ENCODE results near the gene GPSM1. TPM values are rescaled to one million over a fixed set of nuclear protein-coding genes. Genes with fewer than 3 reads are reported as not detected.
"Not testable (repeated sequence)": the region's sequence is repeated elsewhere in the genome, so short reads cannot be mapped to it uniquely, and the experiment has no call there.

The GPSM1 gene
- total and polyA plus RNA-seq, 7 donors: 0.34 to 2.3 (median 1.3) TPM

- Histone ChIP-seq H3K36me3 (ENCODE audit: insufficient read depth in 1 of 2, low read depth in 1 of 2) (peaks cover 0 to 62% of the 10 kb centered on the region in 2 donors), H3K9me3 (no peaks in the 10 kb centered on the region), H3K4me3 (no peak overlapping the region), H3K4me1 (peaks cover 3% of the 10 kb centered on the region), H3K27me3 (ENCODE audit: insufficient read depth in 3 of 3, low read length in 2 of 3) (no peaks in the 10 kb centered on the region), H3K27ac (no peak overlapping the region)
- ATAC-seq (no peak), DNase-seq (no peak)
- WGBS, 3 donors: 85 to 92% (median 85%) methylated on average over 32 of the region's 32 CpGs
- no peak for TF ChIP-seq CTCF (IDR thresholded peaks at IDR 0.05)
- intact Hi-C loops (cut with DNase I): no loop called here
Measured at GRCh38 chr9:136403915-136404800, 76.8 kb downstream of the GPSM1 start.

DNA sequence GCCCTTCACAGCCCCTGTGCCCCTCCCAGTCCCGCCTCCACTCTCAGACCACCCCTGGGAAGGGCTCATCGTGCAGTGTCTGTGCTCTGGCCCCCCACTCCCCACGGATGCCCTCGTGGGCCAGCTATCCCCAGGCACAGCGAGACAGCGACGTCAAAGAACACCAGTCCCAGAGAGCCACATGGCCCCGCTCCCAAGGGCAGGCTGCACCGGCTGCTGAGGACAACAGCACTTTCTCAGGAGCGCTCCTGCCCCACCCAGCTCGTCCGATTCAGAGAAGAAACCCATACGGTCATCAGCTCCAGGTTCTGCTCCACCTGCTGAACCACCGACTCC, 77.4 kb downstream of the GPSM1 start:
- Histone ChIP-seq H3K27me3 (ENCODE audit: insufficient read depth in 3 of 3, low read length in 2 of 3) (no peaks in the 10 kb centered on the region), H3K27ac (no peak overlapping the region), H3K4me3 (no peak overlapping the region), H3K36me3 (ENCODE audit: insufficient read depth in 1 of 2, low read depth in 1 of 2) (peaks cover 0 to 62% of the 10 kb centered on the region in 2 donors), H3K4me1 (peaks cover 6% of the 10 kb centered on the region), H3K9me3 (no peaks in the 10 kb centered on the region)
- no peak for DNase-seq
- WGBS, 3 donors: 87 to 91% (median 91%) methylated on average over 13 to 14 of the region's 14 CpGs
- no peak for ATAC-seq
- TF ChIP-seq CTCF (IDR thresholded peaks at IDR 0.05): no peak
- intact Hi-C loops (cut with DNase I): no loop called here

DNA sequence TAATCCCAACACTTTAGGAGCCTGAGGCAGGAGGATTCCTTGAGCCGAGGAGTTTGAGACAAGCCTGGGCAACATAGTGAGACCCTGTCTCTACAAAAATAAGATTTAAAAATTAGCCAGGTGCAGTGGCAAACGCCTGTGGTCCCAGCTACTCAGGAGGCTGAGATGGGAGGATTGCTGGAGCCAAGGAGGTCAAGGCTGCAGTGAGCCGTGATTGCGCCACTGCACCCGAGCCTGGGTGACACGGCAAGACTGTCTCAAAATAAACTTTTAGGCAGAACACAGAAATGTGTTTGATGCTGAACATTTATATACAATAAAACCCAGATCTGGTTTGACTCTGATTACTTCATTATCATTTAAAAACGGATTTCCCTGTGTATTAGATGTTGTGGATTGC, 78.1 kb downstream of the GPSM1 start:
- WGBS, 3 donors: 79 to 91% (median 82%) methylated on average over 7 of the region's 7 CpGs
- intact Hi-C loops (cut with DNase I): no loop called here
- Histone ChIP-seq H3K4me3 (no peak overlapping the region), H3K4me1 (peaks cover 9% of the 10 kb centered on the region), H3K27ac (no peak overlapping the region), H3K36me3 (ENCODE audit: insufficient read depth in 1 of 2, low read depth in 1 of 2) (peaks cover 0 to 62% of the 10 kb centered on the region in 2 donors), H3K9me3 (no peaks in the 10 kb centered on the region), H3K27me3 (ENCODE audit: insufficient read depth in 3 of 3, low read length in 2 of 3) (no peaks in the 10 kb centered on the region)
- TF ChIP-seq CTCF (IDR thresholded peaks at IDR 0.05): no peak
- ATAC-seq (no peak), DNase-seq (no peak)

DNA sequence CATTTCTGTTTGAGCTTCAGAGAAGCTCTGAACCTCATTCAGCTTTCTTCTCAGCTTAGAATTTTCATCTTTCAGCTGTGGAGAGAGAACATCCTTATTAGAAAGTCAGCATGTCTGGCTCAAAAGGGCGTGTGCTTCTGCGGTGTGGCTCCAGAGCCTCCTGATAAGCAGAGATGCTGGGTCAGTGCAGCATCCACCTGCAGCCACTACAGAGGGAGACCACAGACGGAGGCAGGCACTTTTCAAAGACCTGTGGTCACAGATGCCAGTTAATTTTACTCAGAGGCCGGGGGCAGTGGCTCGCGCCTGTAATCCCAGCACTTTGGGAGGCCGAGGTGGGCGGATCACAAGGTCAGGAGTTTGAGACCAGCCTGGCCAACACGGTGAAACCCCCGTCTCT, 78.6 kb downstream of the GPSM1 start:
- not testable (repeated sequence) for DNase-seq, H3K27ac ChIP-seq
- WGBS, 3 donors: 89 to 91% (median 90%) methylated on average over 10 of the region's 10 CpGs

DNA sequence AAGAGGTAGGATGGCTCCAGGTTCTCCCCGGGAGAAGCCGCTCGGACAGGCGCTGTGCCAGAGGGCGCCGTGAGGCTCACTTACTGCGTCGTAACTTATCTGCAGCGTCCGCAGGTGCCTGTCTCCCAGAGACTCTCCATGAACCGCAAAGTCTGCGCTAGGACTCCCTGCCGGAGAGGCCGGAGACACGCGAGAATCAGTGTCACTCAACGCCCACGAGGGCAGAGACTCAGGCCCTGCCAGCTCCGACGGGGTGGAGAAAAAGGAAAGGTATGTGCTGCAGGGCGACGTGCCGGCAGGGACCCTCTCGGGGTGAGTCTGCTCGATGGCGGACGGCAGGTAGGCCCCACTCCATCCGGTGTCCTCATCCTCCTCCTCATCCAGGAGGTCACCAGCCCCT, 79.7 kb downstream of the GPSM1 start:
- not testable (repeated sequence) for ATAC-seq; H3K27me3 ChIP-seq (ENCODE audit: insufficient read depth in 3 of 3, low read length in 2 of 3); H3K4me3 ChIP-seq; DNase-seq; H3K27ac ChIP-seq; H3K9me3 ChIP-seq
- Histone ChIP-seq H3K4me1 (peaks cover 19% of the 10 kb centered on the region), H3K36me3 (ENCODE audit: insufficient read depth in 1 of 2, low read depth in 1 of 2) (peaks cover 0 to 59% of the 10 kb centered on the region in 2 donors)
- intact Hi-C loops (cut with DNase I): loop anchor here in 1 of 2 donors (2.0 kb wide), 1 partner anchor 42 kb away; no protein-coding TSS in a partner anchor
- 90 to 95% (median 94%) methylated on average over 28 of the region's 28 CpGs for WGBS, 3 donors

More for the DNA sequence above, 78.6 kb downstream of the GPSM1 start:
- not testable (repeated sequence) for H3K9me3 ChIP-seq; H3K4me1 ChIP-seq; ATAC-seq; H3K4me3 ChIP-seq; H3K27me3 ChIP-seq (ENCODE audit: insufficient read depth in 3 of 3, low read length in 2 of 3)
- intact Hi-C loops (cut with DNase I): loop anchor here in 1 of 2 donors (2.0 kb wide), 1 partner anchor 41 kb away; no protein-coding TSS in a partner anchor
- peaks cover 0 to 62% of the 10 kb centered on the region in 2 donors for H3K36me3 ChIP-seq (ENCODE audit: insufficient read depth in 1 of 2, low read depth in 1 of 2)
